Fibroblast of the aortic adventitia (primary cell): ENCODE results near the gene PTMS. TPM values are rescaled to one million over a fixed set of nuclear protein-coding genes. Genes with fewer than 3 reads are reported as not detected.

Experiments
- DNase-seq: peaks from one replicate; pipeline ENCODE4 v3.0.0-alpha.2; 2010; ENCODE audit warnings: low read depth
- H3K4me3 ChIP-seq: 2 replicates; pipeline ENCODE4 v1.5.1; 2011; ENCODE audit warnings: low read depth, mild to moderate bottlenecking, control low read depth, low read length, moderate library complexity
- CTCF ChIP-seq: IDR thresholded peaks from 2 replicates; pipeline ENCODE4 v1.5.1; 2011; ENCODE audit warnings: mild to moderate bottlenecking, low read length, control low read depth, inconsistent platforms; ENCODE audit not compliant: insufficient read depth
- total RNA-seq: library from RNA; depleted of rRNA; stranded (reverse); fragments of >200 nt; gene quantifications from 2 replicates; pipeline ENCODE4 v1.2.3, GENCODE V29; 2012; ENCODE audit warnings: low replicate concordance

PTMS gene
- total RNA-seq = 61.6 and 575 TPM in 2 replicates

GRCh38 chr12:6765634-6766581 is at the start of gene PTMS:
Gene PTMS (plus strand): TSS chr12:6766363. CDS start chr12:6766706, 343 bp downstream.
- peak within 1 kb of the TSS; percentile 91 for H3K4me3 ChIP-seq
- peak; percentile 94 for DNase-seq
- no peak for TF ChIP-seq CTCF

GRCh38 chr12:6716874-6717437 is 49.2 kb upstream of the PTMS start:
- H3K4me3 ChIP-seq = no peak overlapping the region
- TF ChIP-seq CTCF = no peak
- DNase-seq = no peak

DNA sequence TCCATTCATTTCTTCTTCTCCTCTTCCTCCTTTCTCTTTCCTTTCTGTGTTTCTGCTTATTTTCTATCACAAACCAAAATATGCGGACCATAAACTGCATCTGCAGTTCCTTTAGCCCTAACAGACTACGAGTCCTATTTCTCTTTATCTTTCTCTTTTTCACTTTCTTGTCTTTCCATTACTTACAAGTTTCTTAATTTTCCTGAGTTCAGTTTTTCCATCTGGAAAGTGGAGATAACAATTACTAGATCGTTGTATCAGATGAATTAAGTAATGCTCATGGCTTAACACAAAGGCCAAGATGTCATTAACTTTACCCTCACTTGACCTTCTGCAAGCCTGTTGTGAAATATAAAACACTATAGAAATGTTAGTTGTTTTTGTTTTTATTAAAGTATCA is 43.3 kb upstream of the PTMS start:
- no peak for TF ChIP-seq CTCF
- DNase-seq = no peak
- H3K4me3 ChIP-seq = no peak overlapping the region

GRCh38 chr12:6723607-6724408 is 42.4 kb upstream of the PTMS start, which contains the start of gene COPS7A:
Gene COPS7A (plus strand): TSS chr12:6724046. CDS start chr12:6724657, 611 bp downstream.
- H3K4me3 ChIP-seq = peak within 1 kb of the TSS; percentile 73
- peak; percentile 98 for DNase-seq
- TF ChIP-seq CTCF = no peak

- DNase-seq = no peak
- peak overlapping the region; percentile 73 for H3K4me3 ChIP-seq
- no peak for TF ChIP-seq CTCF
These were observed 41.8 kb upstream of the PTMS start for GRCh38 chr12:6724409-6724797.

- no peak for DNase-seq
- TF ChIP-seq CTCF = no peak
- H3K4me3 ChIP-seq = no peak overlapping the region
These were observed 40.8 kb upstream of the PTMS start for GRCh38 chr12:6725350-6725749.
